Skin of body (tissue), 2 donors: ENCODE results near the gene MOCS3. TPM values are rescaled to one million over a fixed set of nuclear protein-coding genes. Genes with fewer than 3 reads are reported as not detected.

Experiments
- DNase-seq: peaks from one replicate; lab custom pipeline; 2025; lab: John Stamatoyannopoulos, UW
- total RNA-seq: library from RNA; depleted of rRNA; stranded (reverse); fragments of >200 nt; gene quantifications from one replicate; pipeline ENCODE4 v1.2.3, GENCODE V29; 2014

Gene MOCS3
- total RNA-seq, 1 donor from 2014 or later, result 3.6 TPM

DNA sequence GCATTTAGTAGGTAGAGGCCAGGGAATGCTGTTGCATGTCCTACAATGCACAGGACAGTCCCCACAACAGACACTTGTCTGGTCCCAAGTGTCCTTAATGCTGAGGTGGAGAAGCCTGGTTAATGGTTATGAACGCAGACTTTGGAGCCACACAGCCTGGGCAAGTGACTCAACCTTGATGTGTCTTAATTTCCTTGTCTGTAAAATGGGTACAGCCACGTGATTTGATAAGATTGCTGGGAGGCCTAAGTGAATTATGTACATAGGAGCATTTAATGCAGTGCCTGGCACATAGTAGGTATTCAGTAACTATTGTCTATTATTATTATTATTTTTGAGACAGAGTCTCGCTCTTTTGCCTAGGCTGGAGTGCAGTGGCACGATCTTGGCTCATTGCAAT is 52.9 kb downstream of the MOCS3 start:
- DNase-seq, result no peak

DNA sequence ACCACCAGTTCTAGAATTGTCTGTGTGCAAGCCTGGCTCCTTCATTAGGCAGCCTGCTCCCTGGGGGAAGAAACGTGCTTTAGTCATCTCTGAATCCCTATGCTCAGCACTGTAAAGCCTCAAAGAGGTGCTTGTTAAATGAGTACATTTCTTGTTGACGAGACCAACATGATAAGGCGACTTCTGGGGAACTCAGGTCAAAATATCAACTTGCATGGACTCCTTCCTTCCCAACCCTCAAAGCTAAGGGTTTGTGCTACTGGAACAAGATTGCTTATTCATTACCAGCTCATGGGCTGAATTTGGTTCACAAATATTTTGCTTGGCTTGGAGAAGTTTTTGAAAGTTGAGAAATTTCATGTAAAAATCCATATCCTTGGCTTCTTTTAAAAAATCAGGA is 53.7 kb downstream of the MOCS3 start:
- DNase-seq, result no peak

Other genes starting within 250 kb of the MOCS3 start
- gene PARD6B, start 227.2 kb upstream of the MOCS3 start, total RNA-seq, result 9.3 TPM
- gene BCAS4, start 163.8 kb upstream of the MOCS3 start, total RNA-seq, result 2.1 TPM
- gene ADNP, start 27.4 kb upstream of the MOCS3 start, total RNA-seq, result 46.4 TPM
- 41.2 TPM for gene DPM1, start 286 bp upstream of the MOCS3 start, total RNA-seq
- 1.7 TPM for gene KCNG1, start 64.3 kb downstream of the MOCS3 start, total RNA-seq